GM18507 (cell line): ENCODE results near the gene VAPA.

Experiments used
- DNase-seq: peaks from one replicate; pipeline ENCODE4 v3.0.0; 2011; ENCODE audit warnings: low read depth; ENCODE audit not compliant: insufficient read length; ENCODE audit errors: extremely low spot score
- FAIRE-seq: peaks from 2 replicates; lab custom pipeline; 2011; peaks lifted over from hg19 to GRCh38; lab: Jason Lieb, UNC

VAPA gene

DNA sequence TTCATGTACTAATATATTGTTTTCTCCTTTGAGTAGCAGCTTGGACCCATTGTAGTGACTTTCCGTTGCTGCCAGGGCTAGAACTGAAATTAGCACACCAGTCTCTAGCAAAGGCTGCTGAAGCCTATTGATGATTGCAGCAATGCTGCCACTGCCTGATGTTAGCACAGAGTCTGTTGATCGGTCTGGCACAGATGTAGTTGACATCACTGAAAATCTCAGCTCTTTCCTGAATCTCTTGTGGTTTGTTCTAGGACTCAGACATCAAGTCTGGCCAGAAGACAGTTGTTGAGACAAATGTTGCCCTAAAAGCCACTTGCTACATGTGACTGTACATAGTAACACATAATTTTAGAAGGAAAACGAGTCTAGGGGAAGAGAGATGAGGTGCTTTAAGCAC is 47.2 kb downstream of the VAPA start:
- FAIRE-seq (no peak), DNase-seq (no peak)

- FAIRE-seq, result no peak
- no peak for DNase-seq
Observed at GRCh38 chr18:9965711-9966624, 52.2 kb downstream of the VAPA start.

GRCh38 chr18:9968081-9968848 is 54.4 kb downstream of the VAPA start:
- FAIRE-seq (no peak), DNase-seq (no peak)

GRCh38 chr18:9969247-9969646 is 55.4 kb downstream of the VAPA start:
- FAIRE-seq (no peak), DNase-seq (no peak)

- FAIRE-seq, result peak; percentile 93
- peak; percentile 35 for DNase-seq
Observed at GRCh38 chr18:9971313-9971920, 57.6 kb downstream of the VAPA start.

GRCh38 chr18:9973470-9973869 is 59.7 kb downstream of the VAPA start:
- no peak for FAIRE-seq
- DNase-seq, result no peak

DNA sequence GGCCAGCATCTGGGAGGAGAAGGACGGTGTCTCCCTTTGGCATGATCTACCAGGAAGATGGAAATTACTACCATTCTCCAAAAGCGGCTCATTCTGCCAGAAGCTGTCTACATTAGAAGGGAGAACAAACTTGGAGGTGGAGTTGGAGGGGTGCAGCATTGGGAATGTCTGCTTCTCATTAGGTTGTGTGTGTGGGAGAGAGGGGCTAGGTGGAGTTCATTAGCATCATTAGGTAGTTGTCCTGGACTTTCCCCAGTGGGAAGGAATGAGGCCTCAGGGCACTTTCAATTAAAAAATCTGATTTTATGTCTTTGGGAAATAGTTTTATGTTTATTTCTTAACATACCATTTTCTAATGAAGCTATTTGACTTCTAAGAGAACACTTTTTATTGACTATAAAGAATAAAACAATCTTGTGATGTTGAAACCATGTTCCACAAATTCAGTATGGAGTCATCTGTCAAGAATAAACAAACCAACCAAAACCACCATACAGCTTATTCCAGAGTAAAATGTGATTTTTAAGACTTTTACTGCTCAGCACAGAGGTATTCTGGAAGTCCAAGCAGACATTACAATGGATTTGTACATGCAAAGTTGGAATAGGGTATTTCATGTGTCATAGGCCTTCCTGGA is 60.6 kb downstream of the VAPA start:
- no peak for FAIRE-seq

GRCh38 chr18:9975658-9976057 is 61.8 kb downstream of the VAPA start:
- DNase-seq (no peak), FAIRE-seq (no peak)

More for the DNA sequence above, 60.6 kb downstream of the VAPA start:
- DNase-seq, result no peak

- FAIRE-seq (no peak), DNase-seq (no peak)
Observed at GRCh38 chr18:9982711-9983110, 68.9 kb downstream of the VAPA start.

DNA sequence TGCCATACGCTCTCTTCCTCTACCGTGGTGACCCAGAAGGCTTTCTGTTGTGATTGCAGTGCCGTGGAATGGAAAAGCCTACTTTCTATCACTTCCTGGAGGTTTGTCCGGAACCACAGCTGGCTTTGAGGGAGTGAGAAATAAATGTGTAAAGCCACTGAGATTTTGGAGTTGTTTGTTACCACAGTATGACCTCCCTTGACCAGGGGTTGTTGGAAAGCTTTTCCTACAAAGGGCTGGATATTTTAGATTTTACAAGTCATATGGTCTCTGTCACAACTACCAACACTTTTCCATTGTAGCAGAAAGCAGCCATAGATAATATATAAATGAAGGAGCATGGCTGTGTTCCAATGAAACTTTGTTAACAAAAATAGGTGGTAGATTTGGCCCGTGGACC is 70.3 kb downstream of the VAPA start:
- no peak for DNase-seq
- FAIRE-seq, result no peak

GRCh38 chr18:9985641-9986040 is 71.8 kb downstream of the VAPA start:
- DNase-seq (no peak), FAIRE-seq (no peak)

- no peak for DNase-seq
- FAIRE-seq, result no peak
Observed at GRCh38 chr18:9986156-9986930, 72.5 kb downstream of the VAPA start.

- FAIRE-seq (no peak), DNase-seq (no peak)
Observed at GRCh38 chr18:9987345-9987744, 73.5 kb downstream of the VAPA start.

GRCh38 chr18:9987931-9988330 is 74.1 kb downstream of the VAPA start:
- DNase-seq (no peak), FAIRE-seq (no peak)

- FAIRE-seq (no peak), DNase-seq (no peak)
Observed at GRCh38 chr18:9988665-9989064, 74.8 kb downstream of the VAPA start.

- DNase-seq (no peak), FAIRE-seq (no peak)
Observed at GRCh38 chr18:9989481-9989880, 75.7 kb downstream of the VAPA start.

GRCh38 chr18:9991011-9992000 is 77.5 kb downstream of the VAPA start:
- FAIRE-seq, result no peak

More at GRCh38 chr18:9991011-9992000, 77.5 kb downstream of the VAPA start:
- DNase-seq, result no peak
